HepG2 (cell line): ENCODE measurements around the gene GPT2. TPM values are rescaled to one million over a fixed set of nuclear protein-coding genes. Genes with fewer than 3 reads are reported as not detected.

ENCODE experiments used
- CBX5 ChIP-seq: sonication (generic); formaldehyde crosslinking; IDR thresholded peaks from 2 replicates; pipeline ENCODE4 v1.4.0; 2020; ENCODE audit warnings: missing genetic modification reagents, borderline replicate concordance
- FOSL2 ChIP-seq: sonication (generic); formaldehyde crosslinking; IDR thresholded peaks from 2 replicates; pipeline ENCODE4 v1.4.0; 2020; ENCODE audit warnings: missing genetic modification reagents
- ISX ChIP-seq: sonication (generic); formaldehyde crosslinking; conservative IDR thresholded peaks from 2 replicates; pipeline ENCODE4 v1.5.0; 2020; ENCODE audit warnings: missing genetic modification reagents
- NCOR1 ChIP-seq: fragments of 200-600 bp; sonication (generic); IDR thresholded peaks from 2 replicates; pipeline ENCODE4 v1.7.0; 2017; ENCODE audit warnings: antibody characterized with exemption, low read length, borderline replicate concordance
- PRDM10 ChIP-seq: sonication (generic); formaldehyde crosslinking; IDR thresholded peaks from 2 replicates; pipeline ENCODE4 v1.4.0; 2020; ENCODE audit warnings: low read depth, missing genetic modification reagents
- SPEN ChIP-seq: sonication (generic); formaldehyde crosslinking; IDR thresholded peaks from 2 replicates; pipeline ENCODE4 v1.5.1; 2020; ENCODE audit warnings: low read depth, mild to moderate bottlenecking, missing genetic modification reagents
- TSC22D2 ChIP-seq: sonication (generic); formaldehyde crosslinking; IDR thresholded peaks from 2 replicates; pipeline ENCODE4 v1.5.1; 2020; ENCODE audit warnings: missing genetic modification reagents, mild to moderate bottlenecking, borderline replicate concordance
- ZBTB40 ChIP-seq, 2 experiments: fragments of 450-650 bp in 1 of 2; sonication (generic) in 1 of 2; formaldehyde crosslinking in 1 of 2; IDR thresholded peaks; 2 replicates each; pipeline versions ENCODE4 v1.6.1 to v1.8.0; 2016 to 2022; ENCODE audit warnings: antibody characterized with exemption in 1 of 2, mild to moderate bottlenecking in 1 of 2, missing genetic modification reagents in 1 of 2
- ZBTB8A ChIP-seq: sonication (generic); formaldehyde crosslinking; IDR thresholded peaks from 2 replicates; pipeline ENCODE4 v1.4.0; 2020; ENCODE audit warnings: mild to moderate bottlenecking, low read depth, missing genetic modification reagents, borderline replicate concordance
- ZNF567 ChIP-seq: sonication (generic); formaldehyde crosslinking; IDR thresholded peaks from 2 replicates; pipeline ENCODE4 v1.8.1; 2023; ENCODE audit warnings: mild to moderate bottlenecking, missing genetic modification reagents, borderline replicate concordance
- ZNF720 ChIP-seq: sonication (generic); formaldehyde crosslinking; IDR thresholded peaks from 2 replicates; pipeline ENCODE4 v1.4.0; 2020; ENCODE audit warnings: missing genetic modification reagents
- ZNF788 ChIP-seq: sonication (generic); formaldehyde crosslinking; IDR thresholded peaks from 2 replicates; pipeline ENCODE4 v1.5.0; 2020; ENCODE audit warnings: mild to moderate bottlenecking, missing genetic modification reagents, borderline replicate concordance
- polyA plus RNA-seq, 8 experiments: library from polyadenylated mRNA; depleted of rRNA in 3 of 8; stranded (reverse) in 7 of 8; unstranded in 1 of 8; fragments of >200 nt; fragmentation: Illumina TruSeq in 4 of 8; extraction: Trizol in 4 of 8; gene quantifications; 2 replicates each; pipeline versions ENCODE4 v1.2.1 to v1.2.3, GENCODE V29; 2011 to 2016; ENCODE audit warnings: low read depth in 4 of 8, missing spikeins in 1 of 8, mixed read lengths in 1 of 8; ENCODE audit not compliant: insufficient read depth in 1 of 8
- total RNA-seq, 5 experiments: library from RNA; depleted of rRNA; stranded (reverse); fragments of >200 nt; fragmentation: Illumina TruSeq; extraction: Trizol; gene quantifications; 2 replicates each; pipeline ENCODE4 v1.2.3, GENCODE V29; 2016; ENCODE audit warnings: low read depth in 1 of 5

The GPT2 gene
- total and polyA plus RNA-seq, 2 of the 13 experiments (the other 11 are each of a cell fraction or from before 2014, with no cell fraction given), result 138 to 267 TPM

- TF ChIP-seq ISX (CRISPR knock-in tag) (no peak), ZNF788 (CRISPR knock-in tag) (peak; percentile 87; the same call in 1 of the 2 replicates), TSC22D2 (CRISPR knock-in tag) (no peak), ZNF567 (peak; percentile 87; the same call in 1 of the 2 replicates), CBX5 (CRISPR knock-in tag) (peak; percentile 81; the same call in 1 of the 2 replicates), PRDM10 (CRISPR knock-in tag) (peak; percentile 31; the same call in 1 of the 2 replicates), ZBTB40 (IDR thresholded peaks at IDR 0.05) (no peak), ZBTB40 (CRISPR knock-in tag; IDR thresholded peaks at IDR 0.05) (no peak), NCOR1 (peak; percentile 78; the same call in 1 of the 2 replicates), FOSL2 (peak; percentile 80), ZBTB8A (no peak), SPEN (CRISPR knock-in tag) (peak; percentile 60; the same call in 1 of the 2 replicates), ZNF720 (CRISPR knock-in tag) (no peak)
Observed at GRCh38 chr16:46918905-46919792, 35.0 kb downstream of the GPT2 start (continued).
